ENCODE results near the gene SEZ6L2. TPM values are rescaled to one million over a fixed set of nuclear protein-coding genes. Genes with fewer than 3 reads are reported as not detected.

The SEZ6L2 gene
- total and polyA plus RNA-seq, 9 of the 15 experiments (the other 6 are each of a cell fraction or from before 2014, with no cell fraction given) = 0.10 to 2.1 (median 0.72) TPM

- TF ChIP-seq ELF4 (CRISPR knock-in tag; IDR thresholded peaks at IDR 0.05) (no peak), SMAD3 (CRISPR knock-in tag; conservative IDR thresholded peaks at IDR 0.05) (no peak), TFAP4 (CRISPR knock-in tag; IDR thresholded peaks at IDR 0.05; ENCODE audit: borderline replicate concordance) (peak; percentile 39; the same call in 1 of the 2 replicates), CBFA2T2 (conservative IDR thresholded peaks at IDR 0.05) (peak; percentile 33), KDM1A (IDR thresholded peaks at IDR 0.05) (peak in 1 of 2 experiments; percentile 15; a peak in 1 of 4 replicates), ZNF655 (CRISPR knock-in tag; IDR thresholded peaks at IDR 0.05) (no peak), RUNX1 (IDR thresholded peaks at IDR 0.05; ENCODE audit: low read depth) (no peak), ZBTB7A (IDR thresholded peaks at IDR 0.05; ENCODE audit: borderline replicate concordance, control insufficient read depth, low read depth, low read length) (peak; percentile 45; the same call in 1 of the 2 replicates), NRF1 (conservative IDR thresholded peaks at IDR 0.05 in 1 of 2, IDR thresholded peaks at IDR 0.05 in 1 of 2) (peak; percentile 73 to 78), POLR2G (IDR thresholded peaks at IDR 0.05; ENCODE audit: low read depth, low read length) (peak; percentile 51; the same call in 1 of the 2 replicates)
Observed at GRCh38 chr16:29825145-29826044, 74.0 kb downstream of the SEZ6L2 start (continued).

All from K562 (cell line).